Muscle of leg (tissue), 11 donors: Measurements from ENCODE around the gene ALPG. TPM values are rescaled to one million over a fixed set of nuclear protein-coding genes. Genes with fewer than 3 reads are reported as not detected.

Experiments used
- DNase-seq: peaks from one replicate; pipeline ENCODE4 v3.0.0; 2013
- H3K27ac ChIP-seq: one replicate; pipeline ENCODE4 v1.5.1; 2013; ENCODE audit warnings: mild to moderate bottlenecking, low read length, control low read depth
- H3K27me3 ChIP-seq: one replicate; pipeline ENCODE4 v1.6.1; 2013; ENCODE audit warnings: low read length; ENCODE audit not compliant: control insufficient read depth, insufficient read depth
- H3K36me3 ChIP-seq: one replicate; pipeline ENCODE4 v1.6.1; 2013; ENCODE audit warnings: low read length; ENCODE audit not compliant: control insufficient read depth, insufficient read depth
- H3K4me1 ChIP-seq: one replicate; pipeline ENCODE4 v1.6.1; 2013; ENCODE audit warnings: low read length; ENCODE audit not compliant: control insufficient read depth, insufficient read depth
- H3K4me3 ChIP-seq: one replicate; pipeline ENCODE4 v1.5.1; 2013; ENCODE audit warnings: low read length, control low read depth
- H3K9me3 ChIP-seq: replicated peaks from 2 replicates; pipeline ENCODE4 v1.6.1; 2013; ENCODE audit warnings: low read depth, low read length; ENCODE audit not compliant: control insufficient read depth
- WGBS: methylation state at CpG from one replicate; pipeline ENCODE4 v1.1.5; 2013; ENCODE audit warnings: missing lambda C conversion rate; ENCODE audit not compliant: insufficient coverage; 5-methylcytosine and 5-hydroxymethylcytosine counted together
- polyA plus RNA-seq, 8 donors: library from polyadenylated mRNA; unstranded; fragments of 120-200 nt; gene quantifications; one replicate each; pipeline versions ENCODE4 v1.2.1 to v1.2.3, GENCODE V29; 2013; ENCODE audit warnings: inconsistent platforms in 1 of 8, low replicate concordance in 1 of 8; ENCODE audit not compliant: insufficient read length in 8 of 8, insufficient read depth in 1 of 8
- total RNA-seq: library from RNA; stranded (reverse); fragments of 120-200 nt; gene quantifications from one replicate; pipeline ENCODE4 v1.2.4, GENCODE V29; 2013

ALPG gene
- total and polyA plus RNA-seq, 9 donors, result not detected

GRCh38 chr2:232411901-232412629 is 5.4 kb downstream of the ALPG start:
- 98% methylated on average over 5 of the region's 6 CpGs for WGBS
- no peak overlapping the region for H3K27ac ChIP-seq
- H3K9me3 ChIP-seq, result no peaks in the 10 kb centered on the region
- peaks cover 40% of the 10 kb centered on the region for H3K27me3 ChIP-seq
- DNase-seq, result no peak
- no peaks in the 10 kb centered on the region for H3K4me1 ChIP-seq
- H3K36me3 ChIP-seq, result no peaks in the 10 kb centered on the region
- no peak overlapping the region for H3K4me3 ChIP-seq

GRCh38 chr2:232412986-232413385 is 6.3 kb downstream of the ALPG start:
- H3K27ac ChIP-seq, result no peak overlapping the region
- no peak for DNase-seq
- no peak overlapping the region for H3K4me3 ChIP-seq
- H3K4me1 ChIP-seq, result peaks cover under 1% of the 10 kb centered on the region
- no CpG with 5 or more reads among the region's 5 CpGs for WGBS
- H3K36me3 ChIP-seq, result no peaks in the 10 kb centered on the region
- peaks cover 50% of the 10 kb centered on the region for H3K27me3 ChIP-seq
- H3K9me3 ChIP-seq, result no peaks in the 10 kb centered on the region

- Histone ChIP-seq H3K4me3 (no peak overlapping the region), H3K36me3 (no peaks in the 10 kb centered on the region), H3K9me3 (no peaks in the 10 kb centered on the region), H3K27me3 (peaks cover 66% of the 10 kb centered on the region), H3K27ac (no peak overlapping the region), H3K4me1 (peaks cover 18% of the 10 kb centered on the region)
- 85% methylated on average over 5 of the region's 8 CpGs for WGBS
- no peak for DNase-seq
Measured at GRCh38 chr2:232415138-232415690, 8.6 kb downstream of the ALPG start.

- 92% methylated on average over 12 of the region's 12 CpGs for WGBS
- H3K4me1 ChIP-seq, result peaks cover 23% of the 10 kb centered on the region
- no peak overlapping the region for H3K4me3 ChIP-seq
- H3K36me3 ChIP-seq, result no peaks in the 10 kb centered on the region
- no peak overlapping the region for H3K27ac ChIP-seq
- DNase-seq, result no peak
- peaks cover 67% of the 10 kb centered on the region for H3K27me3 ChIP-seq
- no peaks in the 10 kb centered on the region for H3K9me3 ChIP-seq
Measured at GRCh38 chr2:232415736-232416520, 9.3 kb downstream of the ALPG start.

- Histone ChIP-seq H3K27me3 (peaks cover 70% of the 10 kb centered on the region), H3K4me3 (no peak overlapping the region), H3K36me3 (no peaks in the 10 kb centered on the region), H3K4me1 (peaks cover 25% of the 10 kb centered on the region), H3K27ac (no peak overlapping the region), H3K9me3 (peaks cover 4% of the 10 kb centered on the region)
- no peak for DNase-seq
- WGBS, result 77% methylated on average over 10 of the region's 17 CpGs
Measured at GRCh38 chr2:232416521-232417470, 10.2 kb downstream of the ALPG start.

GRCh38 chr2:232417489-232417888 is 10.8 kb downstream of the ALPG start:
- no peak overlapping the region for H3K27ac ChIP-seq
- DNase-seq, result no peak
- peaks cover 25% of the 10 kb centered on the region for H3K4me1 ChIP-seq
- H3K4me3 ChIP-seq, result no peak overlapping the region
- peaks cover 76% of the 10 kb centered on the region for H3K27me3 ChIP-seq
- peaks cover 11% of the 10 kb centered on the region for H3K9me3 ChIP-seq
- H3K36me3 ChIP-seq, result no peaks in the 10 kb centered on the region
- WGBS, result 87% methylated on average over 3 of the region's 5 CpGs

- peaks cover 74% of the 10 kb centered on the region for H3K27me3 ChIP-seq
- no peak overlapping the region for H3K4me3 ChIP-seq
- no peak for DNase-seq
- H3K4me1 ChIP-seq, result peaks cover 25% of the 10 kb centered on the region
- 51% methylated on average over 4 of the region's 6 CpGs for WGBS
- H3K36me3 ChIP-seq, result no peaks in the 10 kb centered on the region
- H3K27ac ChIP-seq, result no peak overlapping the region
- H3K9me3 ChIP-seq, result peaks cover 12% of the 10 kb centered on the region
Measured at GRCh38 chr2:232418056-232418455, 11.4 kb downstream of the ALPG start.

GRCh38 chr2:232418466-232419244 is 12.0 kb downstream of the ALPG start:
- DNase-seq, result peak; percentile 48
- H3K9me3 ChIP-seq, result peaks cover 12% of the 10 kb centered on the region
- WGBS, result 1% methylated on average over 49 of the region's 49 CpGs

More at GRCh38 chr2:232418466-232419244, 12.0 kb downstream of the ALPG start:
- Histone ChIP-seq H3K4me3 (peak overlapping the region; percentile 19), H3K27ac (no peak overlapping the region), H3K36me3 (no peaks in the 10 kb centered on the region), H3K4me1 (peaks cover 25% of the 10 kb centered on the region), H3K27me3 (peaks cover 77% of the 10 kb centered on the region)
